Omental fat pad (tissue), 4 donors: ENCODE results near the gene FAM193B. TPM values are rescaled to one million over a fixed set of nuclear protein-coding genes. Genes with fewer than 3 reads are reported as not detected.

Source experiments
- ATAC-seq: fragments of 150-250 bp; one replicate; pipeline ENCODE4 v1.9.1; 2016; ENCODE audit warnings: mild to moderate bottlenecking, moderate library complexity; ENCODE audit not compliant: low FRiP score
- DNase-seq: peaks from one replicate; pipeline ENCODE4 v3.0.0-alpha.2; 2019; ENCODE audit warnings: low spot score
- CTCF ChIP-seq, 3 donors: fragments of 450-650 bp; IDR thresholded peaks; one replicate each; pipeline ENCODE4 v1.5.1; 2016 to 2017; ENCODE audit warnings: antibody characterized with exemption in 3 of 3, mild to moderate bottlenecking in 3 of 3, moderate library complexity in 2 of 3
- total RNA-seq, 4 donors: library from RNA; depleted of rRNA; stranded (reverse); fragments of >200 nt; gene quantifications; one replicate each; pipeline ENCODE4 v1.1.0, GENCODE V29; 2016

FAM193B gene
- 10 to 100 TPM; 43.3 to 92.5 (median 50.9) TPM for total RNA-seq

GRCh38 chr5:177554474-177555111 is at the start of gene FAM193B:
Gene FAM193B (minus strand): TSS chr5:177554563. CDS start chr5:177554458, 105 bp downstream.
- ATAC-seq = peak; percentile 92
- peak; percentile 80 for DNase-seq
- no peak for TF ChIP-seq CTCF (IDR thresholded peaks at IDR 0.05)

GRCh38 chr5:177604116-177604521 is 49.8 kb upstream of the FAM193B start:
- ATAC-seq (no peak), DNase-seq (no peak)
- no peak for TF ChIP-seq CTCF (IDR thresholded peaks at IDR 0.05)

DNA sequence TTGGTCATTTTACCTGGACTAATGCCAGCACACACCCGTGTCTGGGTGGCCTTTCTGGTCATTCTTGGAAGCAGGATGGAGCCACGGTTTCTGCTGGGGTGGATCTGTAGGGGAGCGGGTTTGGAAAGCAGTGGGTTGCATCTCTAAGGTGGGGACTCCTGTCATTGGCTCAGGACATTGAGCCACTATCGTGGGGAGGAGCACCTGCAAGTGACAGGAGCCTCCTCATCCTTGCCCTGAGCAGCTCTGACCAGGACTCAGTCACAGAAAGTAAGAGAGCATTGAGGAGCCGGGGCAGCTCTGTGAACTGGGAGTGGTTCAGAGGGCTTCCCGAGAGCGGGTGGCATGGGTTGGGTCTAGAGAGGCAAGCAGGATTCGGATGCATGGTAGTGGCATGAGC is 49.3 kb upstream of the FAM193B start:
- DNase-seq (no peak), ATAC-seq (no peak)
- no peak for TF ChIP-seq CTCF (IDR thresholded peaks at IDR 0.05)

DNA sequence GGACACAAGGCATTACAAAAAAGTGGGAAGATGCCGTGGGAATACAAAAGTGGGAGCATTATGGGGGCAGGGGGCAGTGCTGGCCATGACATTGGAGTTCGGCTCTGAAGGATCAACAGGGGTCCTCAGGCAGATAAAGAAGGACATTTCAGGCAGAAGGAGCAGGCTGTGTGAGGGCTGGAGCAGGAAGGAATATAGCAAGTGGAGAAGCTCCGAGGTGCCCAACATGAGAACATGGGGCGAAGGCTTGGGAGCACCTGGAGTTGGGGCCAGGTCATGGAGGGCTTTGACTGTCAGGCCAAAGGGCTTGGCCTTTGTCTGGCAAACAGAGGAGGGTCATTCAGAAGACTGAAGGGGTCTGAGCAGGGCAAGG is 48.1 kb upstream of the FAM193B start:
- no peak for TF ChIP-seq CTCF (IDR thresholded peaks at IDR 0.05)
- ATAC-seq (no peak), DNase-seq (no peak)

DNA sequence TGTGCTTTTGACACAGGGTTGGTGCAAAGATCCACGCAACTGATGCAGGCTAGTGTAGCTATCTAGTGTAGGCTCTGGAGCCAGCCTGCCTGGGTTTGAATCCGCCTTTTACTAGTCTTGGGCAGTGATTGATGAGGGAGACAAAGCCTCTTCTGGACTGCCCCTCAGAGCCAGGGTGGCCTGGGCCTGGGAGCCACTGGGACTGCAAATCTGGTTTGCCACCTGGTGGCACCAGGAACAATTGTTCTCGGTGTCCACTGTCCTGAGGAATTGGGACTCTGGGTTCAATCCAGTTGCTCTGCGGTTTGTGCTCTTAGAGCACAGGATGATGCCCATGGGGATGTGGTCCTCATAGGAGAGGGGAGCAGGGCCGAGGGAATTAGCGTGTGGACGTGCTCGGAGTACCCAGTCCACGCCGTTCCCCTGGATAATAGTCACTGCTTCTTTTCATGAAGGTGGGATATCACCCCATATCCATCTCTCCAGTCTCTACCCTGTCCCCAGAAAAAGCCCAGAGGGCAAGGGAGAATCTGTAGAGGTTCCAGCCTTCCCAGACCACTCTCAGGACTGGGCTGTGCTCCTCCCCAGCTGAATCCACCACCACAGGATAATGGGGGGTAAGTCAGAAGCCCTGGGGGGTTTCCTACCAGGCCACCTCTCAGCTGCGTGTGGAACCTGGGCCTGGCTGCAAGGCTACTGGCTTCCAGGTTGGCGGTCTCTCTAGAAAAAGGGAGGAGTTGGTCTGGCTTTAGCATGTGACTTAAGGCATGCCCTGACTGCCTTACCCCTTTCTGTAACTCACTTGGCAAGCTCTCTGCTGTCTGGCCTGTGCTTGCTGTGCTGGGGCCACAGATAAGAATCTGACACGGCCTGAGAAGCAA is 47.5 kb upstream of the FAM193B start:
- ATAC-seq = no peak
- TF ChIP-seq CTCF (IDR thresholded peaks at IDR 0.05) = no peak
- no peak for DNase-seq

DNA sequence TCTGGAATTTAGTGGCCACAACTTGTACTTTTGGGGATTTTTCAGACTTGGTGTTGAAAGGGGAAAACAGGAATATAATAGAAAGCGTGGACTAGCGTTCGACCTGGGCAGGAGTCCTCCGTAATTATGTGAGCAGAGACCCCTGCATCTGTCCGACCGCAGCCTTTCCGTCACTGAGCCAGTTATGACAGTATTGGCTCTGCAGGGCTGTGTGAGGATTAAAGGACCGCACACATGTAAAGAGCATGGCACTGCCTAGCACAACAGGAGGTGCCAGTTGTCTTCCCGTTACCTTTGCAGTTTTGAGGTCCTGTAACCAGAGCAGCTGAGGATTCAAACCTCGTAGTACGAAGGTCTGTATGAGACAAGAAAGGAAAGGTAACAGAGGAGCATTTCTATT is 46.8 kb upstream of the FAM193B start:
- TF ChIP-seq CTCF (IDR thresholded peaks at IDR 0.05) = no peak
- ATAC-seq = no peak
- DNase-seq = no peak
